HL-60 (cell line): ENCODE results near the gene SLC22A17.

Experiments used
- POLR2AphosphoS5 ChIP-seq: IDR thresholded peaks from 2 replicates; pipeline ENCODE4 v1.6.1; 2012; ENCODE audit warnings: low read depth
- TF ChIP-seq, protein P1 (sequence below): IDR thresholded peaks from one replicate; pipeline ENCODE4 v1.5.1; 2011; ENCODE audit warnings: low read length, control low read depth, inconsistent platforms; ENCODE audit not compliant: insufficient read depth
- TF ChIP-seq, protein P2 (sequence below): IDR thresholded peaks from 2 replicates; pipeline ENCODE4 v1.6.1; 2012; ENCODE audit warnings: low read depth; ENCODE audit not compliant: insufficient replicate concordance

DNA sequence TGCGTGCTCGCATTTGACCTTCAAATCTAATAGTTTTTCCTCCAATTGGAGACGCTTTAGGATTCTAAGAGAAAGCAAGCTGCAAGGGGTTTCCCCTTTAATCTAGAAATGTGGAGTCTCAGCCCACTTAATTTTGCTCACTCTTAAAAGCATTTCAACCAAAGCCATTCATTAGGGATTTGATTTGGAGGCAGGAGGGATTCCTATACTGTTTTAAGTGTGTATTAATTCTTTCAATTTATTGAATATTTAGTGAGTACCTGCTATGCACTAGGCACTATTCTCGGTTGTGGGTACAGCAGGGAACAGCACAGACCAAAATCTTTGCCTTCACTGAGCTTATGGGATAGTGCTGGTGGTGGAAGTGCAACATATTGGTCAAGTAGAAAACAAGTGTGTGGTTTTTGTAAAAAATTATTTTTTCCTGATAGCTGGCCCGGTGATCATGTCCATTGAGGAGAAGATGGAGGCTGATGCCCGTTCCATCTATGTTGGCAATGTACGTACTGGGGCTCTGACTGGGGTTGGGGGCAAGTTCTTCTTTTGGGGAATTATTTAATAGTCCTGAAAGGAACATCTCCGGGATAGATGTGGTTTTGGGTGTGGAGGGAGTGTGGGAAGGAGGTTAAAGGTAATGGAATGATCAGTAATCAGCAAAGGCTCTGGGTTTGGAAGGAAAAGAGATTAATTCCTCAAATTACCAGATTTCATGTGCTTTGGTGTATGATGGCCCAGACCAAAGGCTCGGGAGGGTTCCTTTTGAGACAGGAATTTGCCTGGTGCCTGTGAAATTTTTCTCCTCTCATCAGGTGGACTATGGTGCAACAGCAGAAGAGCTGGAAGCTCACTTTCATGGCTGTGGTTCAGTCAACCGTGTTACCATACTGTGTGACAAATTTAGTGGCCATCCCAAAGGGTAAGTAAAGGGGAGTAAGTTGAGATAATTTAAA lies 29.8 kb downstream of the SLC22A17 start:
- TF ChIP-seq, protein P1, sequence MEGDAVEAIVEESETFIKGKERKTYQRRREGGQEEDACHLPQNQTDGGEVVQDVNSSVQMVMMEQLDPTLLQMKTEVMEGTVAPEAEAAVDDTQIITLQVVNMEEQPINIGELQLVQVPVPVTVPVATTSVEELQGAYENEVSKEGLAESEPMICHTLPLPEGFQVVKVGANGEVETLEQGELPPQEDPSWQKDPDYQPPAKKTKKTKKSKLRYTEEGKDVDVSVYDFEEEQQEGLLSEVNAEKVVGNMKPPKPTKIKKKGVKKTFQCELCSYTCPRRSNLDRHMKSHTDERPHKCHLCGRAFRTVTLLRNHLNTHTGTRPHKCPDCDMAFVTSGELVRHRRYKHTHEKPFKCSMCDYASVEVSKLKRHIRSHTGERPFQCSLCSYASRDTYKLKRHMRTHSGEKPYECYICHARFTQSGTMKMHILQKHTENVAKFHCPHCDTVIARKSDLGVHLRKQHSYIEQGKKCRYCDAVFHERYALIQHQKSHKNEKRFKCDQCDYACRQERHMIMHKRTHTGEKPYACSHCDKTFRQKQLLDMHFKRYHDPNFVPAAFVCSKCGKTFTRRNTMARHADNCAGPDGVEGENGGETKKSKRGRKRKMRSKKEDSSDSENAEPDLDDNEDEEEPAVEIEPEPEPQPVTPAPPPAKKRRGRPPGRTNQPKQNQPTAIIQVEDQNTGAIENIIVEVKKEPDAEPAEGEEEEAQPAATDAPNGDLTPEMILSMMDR = no peak
- TF ChIP-seq, protein P2, sequence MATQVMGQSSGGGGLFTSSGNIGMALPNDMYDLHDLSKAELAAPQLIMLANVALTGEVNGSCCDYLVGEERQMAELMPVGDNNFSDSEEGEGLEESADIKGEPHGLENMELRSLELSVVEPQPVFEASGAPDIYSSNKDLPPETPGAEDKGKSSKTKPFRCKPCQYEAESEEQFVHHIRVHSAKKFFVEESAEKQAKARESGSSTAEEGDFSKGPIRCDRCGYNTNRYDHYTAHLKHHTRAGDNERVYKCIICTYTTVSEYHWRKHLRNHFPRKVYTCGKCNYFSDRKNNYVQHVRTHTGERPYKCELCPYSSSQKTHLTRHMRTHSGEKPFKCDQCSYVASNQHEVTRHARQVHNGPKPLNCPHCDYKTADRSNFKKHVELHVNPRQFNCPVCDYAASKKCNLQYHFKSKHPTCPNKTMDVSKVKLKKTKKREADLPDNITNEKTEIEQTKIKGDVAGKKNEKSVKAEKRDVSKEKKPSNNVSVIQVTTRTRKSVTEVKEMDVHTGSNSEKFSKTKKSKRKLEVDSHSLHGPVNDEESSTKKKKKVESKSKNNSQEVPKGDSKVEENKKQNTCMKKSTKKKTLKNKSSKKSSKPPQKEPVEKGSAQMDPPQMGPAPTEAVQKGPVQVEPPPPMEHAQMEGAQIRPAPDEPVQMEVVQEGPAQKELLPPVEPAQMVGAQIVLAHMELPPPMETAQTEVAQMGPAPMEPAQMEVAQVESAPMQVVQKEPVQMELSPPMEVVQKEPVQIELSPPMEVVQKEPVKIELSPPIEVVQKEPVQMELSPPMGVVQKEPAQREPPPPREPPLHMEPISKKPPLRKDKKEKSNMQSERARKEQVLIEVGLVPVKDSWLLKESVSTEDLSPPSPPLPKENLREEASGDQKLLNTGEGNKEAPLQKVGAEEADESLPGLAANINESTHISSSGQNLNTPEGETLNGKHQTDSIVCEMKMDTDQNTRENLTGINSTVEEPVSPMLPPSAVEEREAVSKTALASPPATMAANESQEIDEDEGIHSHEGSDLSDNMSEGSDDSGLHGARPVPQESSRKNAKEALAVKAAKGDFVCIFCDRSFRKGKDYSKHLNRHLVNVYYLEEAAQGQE = no peak
- no peak for TF ChIP-seq POLR2AphosphoS5
